Hindlimb muscle (tissue), 1 donor: ENCODE data around the gene NDOR1. TPM values are rescaled to one million over a fixed set of nuclear protein-coding genes. Genes with fewer than 3 reads are reported as not detected.

Experiments used
- DNase-seq: peaks from one replicate; pipeline ENCODE4 v3.0.0-alpha.2; 2013
- polyA plus RNA-seq: library from polyadenylated mRNA; unstranded; fragments of 120-200 nt; gene quantifications from one replicate; pipeline ENCODE4 v1.2.1, GENCODE V29; 2013; ENCODE audit not compliant: insufficient read length

Gene NDOR1
- polyA plus RNA-seq = 10.5 TPM

- DNase-seq = peak; percentile 94
Observed at GRCh38 chr9:137205126-137206069, at the start of gene NDOR1, which contains the start of gene TMEM203. Gene NDOR1, plus strand, starts transcription at chr9:137205700. Its CDS starts 78 bp downstream, at chr9:137205778. Gene TMEM203, minus strand, starts transcription at chr9:137205648. Its CDS starts 234 bp downstream, at chr9:137205414.

GRCh38 chr9:137156567-137157375, 48.7 kb upstream of the NDOR1 start:
- DNase-seq = no peak

GRCh38 chr9:137157618-137158415, 47.7 kb upstream of the NDOR1 start:
- no peak for DNase-seq

- no peak for DNase-seq
Observed at GRCh38 chr9:137158625-137159024, 46.9 kb upstream of the NDOR1 start.

GRCh38 chr9:137159105-137160053, 46.1 kb upstream of the NDOR1 start:
- no peak for DNase-seq

- DNase-seq = no peak
Observed at GRCh38 chr9:137160054-137160425, 45.5 kb upstream of the NDOR1 start.

- DNase-seq = no peak
Observed at GRCh38 chr9:137160716-137161557, 44.6 kb upstream of the NDOR1 start.

- DNase-seq = no peak
Observed at GRCh38 chr9:137161558-137162486, 43.7 kb upstream of the NDOR1 start.

- no peak for DNase-seq
Observed at GRCh38 chr9:137162505-137163364, 42.8 kb upstream of the NDOR1 start.

GRCh38 chr9:137163365-137163715, 42.2 kb upstream of the NDOR1 start:
- no peak for DNase-seq

- no peak for DNase-seq
Observed at GRCh38 chr9:137163805-137164204, 41.7 kb upstream of the NDOR1 start.

GRCh38 chr9:137164370-137165249, 40.9 kb upstream of the NDOR1 start:
- no peak for DNase-seq

GRCh38 chr9:137165250-137165836, 40.2 kb upstream of the NDOR1 start:
- DNase-seq = no peak

- no peak for DNase-seq
Observed at GRCh38 chr9:137166380-137167229, 38.9 kb upstream of the NDOR1 start.

- no peak for DNase-seq
Observed at GRCh38 chr9:137167277-137167746, 38.2 kb upstream of the NDOR1 start.
